Trophoblast cell (in vitro differentiated cells and primary cell): ENCODE data around the gene ZNF548.
"Not testable (repeated sequence)": the region's sequence is repeated elsewhere in the genome, so short reads cannot be mapped to it uniquely, and the experiment has no call there.

ENCODE experiments used
- DNase-seq, 2 donors: peaks; one replicate each; pipeline ENCODE4 v3.0.0-alpha.2; 2016
- H2AFZ ChIP-seq: 2 replicates; pipeline ENCODE4 v1.6.1; 2013; ENCODE audit warnings: low read length, moderate library complexity, mild to moderate bottlenecking; ENCODE audit not compliant: insufficient read depth, poor library complexity
- H2AK5ac ChIP-seq: 2 replicates; pipeline ENCODE4 v1.6.1; 2013; ENCODE audit warnings: mild to moderate bottlenecking, low read length
- H2BK120ac ChIP-seq: 2 replicates; pipeline ENCODE4 v1.6.1; 2013; ENCODE audit warnings: low read length, mild to moderate bottlenecking, moderate library complexity; ENCODE audit not compliant: insufficient read depth, poor library complexity
- H2BK12ac ChIP-seq: 2 replicates; pipeline ENCODE4 v1.6.1; 2013; ENCODE audit warnings: mild to moderate bottlenecking, low read length, moderate library complexity
- H2BK5ac ChIP-seq: 2 replicates; pipeline ENCODE4 v1.6.1; 2013; ENCODE audit warnings: low read length, low read depth, moderate library complexity, mild to moderate bottlenecking; ENCODE audit not compliant: poor library complexity
- H3K14ac ChIP-seq: 2 replicates; pipeline ENCODE4 v1.6.1; 2013; ENCODE audit warnings: mild to moderate bottlenecking, low read length
- H3K18ac ChIP-seq: 2 replicates; pipeline ENCODE4 v1.6.1; 2013; ENCODE audit warnings: mild to moderate bottlenecking, low read length
- H3K23ac ChIP-seq: 2 replicates; pipeline ENCODE4 v1.6.1; 2013; ENCODE audit warnings: low read length
- H3K27ac ChIP-seq: 2 replicates; pipeline ENCODE4 v1.5.1; 2013; ENCODE audit warnings: low read depth, mild to moderate bottlenecking, inconsistent platforms, low read length, moderate library complexity
- H3K27me3 ChIP-seq: 2 replicates; pipeline ENCODE4 v1.6.1; 2013; ENCODE audit warnings: inconsistent platforms, mild to moderate bottlenecking, low read length, moderate library complexity; ENCODE audit not compliant: insufficient read depth
- H3K36me3 ChIP-seq, 2 experiments: 1 replicate in 1 of 2; 2 replicates in 1 of 2; pipeline ENCODE4 v1.6.1; 2013; ENCODE audit warnings: low read length in 2 of 2, mild to moderate bottlenecking in 2 of 2, moderate library complexity in 1 of 2; ENCODE audit not compliant: insufficient read depth in 2 of 2, control insufficient read depth in 1 of 2
- H3K4ac ChIP-seq: 2 replicates; pipeline ENCODE4 v1.6.1; 2013; ENCODE audit warnings: low read depth, mild to moderate bottlenecking, low read length, moderate library complexity
- H3K4me1 ChIP-seq, 2 experiments: 1 replicate in 1 of 2; 2 replicates in 1 of 2; pipeline ENCODE4 v1.6.1; 2013; ENCODE audit warnings: low read length in 2 of 2, mild to moderate bottlenecking in 2 of 2, moderate library complexity in 1 of 2; ENCODE audit not compliant: insufficient read depth in 2 of 2, control insufficient read depth in 1 of 2
- H3K4me2 ChIP-seq: 2 replicates; pipeline ENCODE4 v1.6.1; 2013; ENCODE audit warnings: inconsistent platforms, mild to moderate bottlenecking, low read length, moderate library complexity
- H3K4me3 ChIP-seq: 2 replicates; pipeline ENCODE4 v1.5.1; 2013; ENCODE audit warnings: mild to moderate bottlenecking, low read depth, low read length, inconsistent platforms
- H3K79me1 ChIP-seq: one replicate; pipeline ENCODE4 v1.6.1; 2013; ENCODE audit warnings: low read length
- H3K79me2 ChIP-seq: 2 replicates; pipeline ENCODE4 v1.6.1; 2013; ENCODE audit warnings: low read length, mild to moderate bottlenecking; ENCODE audit not compliant: control insufficient read depth, insufficient read depth, poor library complexity
- H3K9ac ChIP-seq: 2 replicates; pipeline ENCODE4 v1.6.1; 2013; ENCODE audit warnings: mild to moderate bottlenecking, low read length
- H3K9me3 ChIP-seq: 2 replicates; pipeline ENCODE4 v1.6.1; 2013; ENCODE audit warnings: low read depth, mild to moderate bottlenecking, control low read depth, inconsistent platforms, low read length; ENCODE audit not compliant: insufficient read depth
- H4K12ac ChIP-seq: 2 replicates; pipeline ENCODE4 v1.6.1; 2013; ENCODE audit warnings: low read depth, mild to moderate bottlenecking, low read length, moderate library complexity
- H4K8ac ChIP-seq: 2 replicates; pipeline ENCODE4 v1.6.1; 2013; ENCODE audit warnings: low read depth, mild to moderate bottlenecking, low read length, moderate library complexity
- H4K91ac ChIP-seq: one replicate; pipeline ENCODE4 v1.6.1; 2013; ENCODE audit warnings: low read depth, mild to moderate bottlenecking, low read length, moderate library complexity
- WGBS: extraction: QIAGEN DNeasy Blood & Tissue Kit; methylation state at CpG from one replicate; pipeline ENCODE4 v1.1.7; 2013; ENCODE audit warnings: missing lambda C conversion rate; ENCODE audit not compliant: insufficient read length, insufficient coverage; ENCODE audit errors: extremely low coverage; 5-methylcytosine and 5-hydroxymethylcytosine counted together

Gene ZNF548

GRCh38 chr19:57374179-57374578 is 15.5 kb upstream of the ZNF548 start:
- Histone ChIP-seq H3K79me1 (no peaks in the 10 kb centered on the region), H3K9me3 (peaks cover 23% of the 10 kb centered on the region), H2BK120ac (no peak overlapping the region), H2AK5ac (no peak overlapping the region), H4K91ac (no peak overlapping the region), H3K18ac (no peak overlapping the region), H4K12ac (no peak overlapping the region), H2BK12ac (no peak overlapping the region), H3K27me3 (no peaks in the 10 kb centered on the region), H3K14ac (no peak overlapping the region), H3K9ac (no peak overlapping the region), H3K4me1 (no peaks in the 10 kb centered on the region), H3K4ac (no peak overlapping the region), H3K79me2 (no peaks in the 10 kb centered on the region), H2AFZ (no peak overlapping the region), H3K4me3 (no peak overlapping the region), H2BK5ac (no peak overlapping the region), H3K27ac (no peak overlapping the region), H3K36me3 (peaks cover 16 to 50% of the 10 kb centered on the region in 2 experiments), H3K4me2 (no peak overlapping the region), H4K8ac (no peak overlapping the region), H3K23ac (no peak overlapping the region)
- DNase-seq: no peak
- no CpG with 5 or more reads among the region's 6 CpGs for WGBS

- Histone ChIP-seq H3K9me3 (peaks cover 23% of the 10 kb centered on the region), H3K36me3 (peaks cover 16 to 50% of the 10 kb centered on the region in 2 experiments)
- not testable (repeated sequence) for H3K4me2 ChIP-seq, H3K27me3 ChIP-seq, H3K79me2 ChIP-seq, H3K4me3 ChIP-seq, H3K14ac ChIP-seq, H3K23ac ChIP-seq, H2BK5ac ChIP-seq, H3K9ac ChIP-seq, DNase-seq, H2AK5ac ChIP-seq, H3K4ac ChIP-seq, H4K8ac ChIP-seq, H4K91ac ChIP-seq, H2AFZ ChIP-seq, H3K18ac ChIP-seq, H3K4me1 ChIP-seq, H2BK12ac ChIP-seq, H2BK120ac ChIP-seq, H3K27ac ChIP-seq, H3K79me1 ChIP-seq, H4K12ac ChIP-seq
- WGBS: no CpG with 5 or more reads among the region's 2 CpGs
These were observed 15.0 kb upstream of the ZNF548 start for GRCh38 chr19:57374647-57375046.

- WGBS: no CpG with 5 or more reads among the region's 6 CpGs
- Histone ChIP-seq H3K9ac (no peak overlapping the region), H3K79me2 (no peaks in the 10 kb centered on the region), H3K27me3 (no peaks in the 10 kb centered on the region), H3K36me3 (peaks cover 16 to 48% of the 10 kb centered on the region in 2 experiments), H4K8ac (no peak overlapping the region), H2BK120ac (no peak overlapping the region), H2AFZ (no peak overlapping the region), H3K18ac (no peak overlapping the region), H4K91ac (no peak overlapping the region), H2BK12ac (no peak overlapping the region), H4K12ac (no peak overlapping the region), H3K23ac (no peak overlapping the region), H3K4me2 (no peak overlapping the region), H3K4ac (no peak overlapping the region), H2AK5ac (no peak overlapping the region), H2BK5ac (no peak overlapping the region), H3K4me1 (no peaks in the 10 kb centered on the region), H3K9me3 (peaks cover 24% of the 10 kb centered on the region), H3K27ac (no peak overlapping the region), H3K14ac (no peak overlapping the region), H3K4me3 (no peak overlapping the region), H3K79me1 (no peaks in the 10 kb centered on the region)
- DNase-seq: no peak
These were observed 13.5 kb upstream of the ZNF548 start for GRCh38 chr19:57376151-57376550.

- no peak for DNase-seq
- H2BK120ac ChIP-seq: no peak overlapping the region
- H4K91ac ChIP-seq: no peak overlapping the region
- no peaks in the 10 kb centered on the region for H3K79me2 ChIP-seq
- no peak overlapping the region for H3K14ac ChIP-seq
- no peak overlapping the region for H4K12ac ChIP-seq
- H3K9ac ChIP-seq: no peak overlapping the region
- no peak overlapping the region for H2AFZ ChIP-seq
- H3K4ac ChIP-seq: no peak overlapping the region
- no peaks in the 10 kb centered on the region for H3K79me1 ChIP-seq
- H2AK5ac ChIP-seq: no peak overlapping the region
- peaks cover 15 to 39% of the 10 kb centered on the region in 2 experiments for H3K36me3 ChIP-seq
- no peak overlapping the region for H3K4me2 ChIP-seq
- H3K9me3 ChIP-seq: peaks cover 24% of the 10 kb centered on the region
- H3K4me1 ChIP-seq: no peaks in the 10 kb centered on the region
- H3K27me3 ChIP-seq: no peaks in the 10 kb centered on the region
- WGBS: no CpG with 5 or more reads among the region's 3 CpGs
- no peak overlapping the region for H3K23ac ChIP-seq
- H2BK12ac ChIP-seq: no peak overlapping the region
- H3K27ac ChIP-seq: no peak overlapping the region
- no peak overlapping the region for H3K4me3 ChIP-seq
- no peak overlapping the region for H3K18ac ChIP-seq
- H4K8ac ChIP-seq: no peak overlapping the region
- H2BK5ac ChIP-seq: no peak overlapping the region
These were observed 12.0 kb upstream of the ZNF548 start for GRCh38 chr19:57377498-57378146.
